Suprapubic skin (tissue), 3 donors: ENCODE data around the gene TCF7L2.

Experiments
- CTCF ChIP-seq, 2 donors: fragments of 200-600 bp in 1 of 2; fragments of 450-650 bp in 1 of 2; sonication (generic) in 1 of 2; IDR thresholded peaks; one replicate each; pipeline ENCODE4 v1.5.1; 2016 to 2019; ENCODE audit warnings: antibody characterized with exemption in 2 of 2, mild to moderate bottlenecking in 1 of 2, moderate library complexity in 1 of 2
- POLR2A ChIP-seq, 2 donors: fragments of 450-650 bp; IDR thresholded peaks; one replicate each; pipeline ENCODE4 v1.6.1; 2017; ENCODE audit warnings: antibody characterized with exemption in 2 of 2, mild to moderate bottlenecking in 2 of 2, moderate library complexity in 2 of 2

GRCh38 chr10:113115556-113115955 lies 165.5 kb downstream of the TCF7L2 start:
- TF ChIP-seq POLR2A (IDR thresholded peaks at IDR 0.05), result no peak
- no peak for TF ChIP-seq CTCF (IDR thresholded peaks at IDR 0.05)
